ENCODE data around the gene THSD4.

DNA sequence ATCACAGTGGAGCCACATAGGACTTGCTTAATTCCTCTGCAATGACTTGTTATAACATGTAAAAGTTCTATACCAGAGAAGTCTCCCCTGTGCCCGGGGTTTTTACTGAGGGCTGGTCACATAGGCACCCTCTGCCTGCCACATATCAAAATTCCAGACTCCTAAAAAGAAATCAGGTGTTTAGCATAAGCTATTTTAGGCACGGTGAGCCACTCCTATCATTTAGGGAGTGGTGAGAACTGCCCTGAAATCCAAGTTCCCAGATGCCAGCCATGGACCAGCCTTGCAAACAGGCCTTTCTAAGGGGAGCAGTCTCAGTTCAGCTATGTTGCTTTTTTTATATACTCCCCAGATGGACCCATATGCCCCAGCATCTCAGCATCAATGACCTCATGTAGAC lies 130.3 kb downstream of the THSD4 start:
- TF ChIP-seq, protein P1, sequence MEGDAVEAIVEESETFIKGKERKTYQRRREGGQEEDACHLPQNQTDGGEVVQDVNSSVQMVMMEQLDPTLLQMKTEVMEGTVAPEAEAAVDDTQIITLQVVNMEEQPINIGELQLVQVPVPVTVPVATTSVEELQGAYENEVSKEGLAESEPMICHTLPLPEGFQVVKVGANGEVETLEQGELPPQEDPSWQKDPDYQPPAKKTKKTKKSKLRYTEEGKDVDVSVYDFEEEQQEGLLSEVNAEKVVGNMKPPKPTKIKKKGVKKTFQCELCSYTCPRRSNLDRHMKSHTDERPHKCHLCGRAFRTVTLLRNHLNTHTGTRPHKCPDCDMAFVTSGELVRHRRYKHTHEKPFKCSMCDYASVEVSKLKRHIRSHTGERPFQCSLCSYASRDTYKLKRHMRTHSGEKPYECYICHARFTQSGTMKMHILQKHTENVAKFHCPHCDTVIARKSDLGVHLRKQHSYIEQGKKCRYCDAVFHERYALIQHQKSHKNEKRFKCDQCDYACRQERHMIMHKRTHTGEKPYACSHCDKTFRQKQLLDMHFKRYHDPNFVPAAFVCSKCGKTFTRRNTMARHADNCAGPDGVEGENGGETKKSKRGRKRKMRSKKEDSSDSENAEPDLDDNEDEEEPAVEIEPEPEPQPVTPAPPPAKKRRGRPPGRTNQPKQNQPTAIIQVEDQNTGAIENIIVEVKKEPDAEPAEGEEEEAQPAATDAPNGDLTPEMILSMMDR (IDR thresholded peaks at IDR 0.05) = no peak
- no peak for TF ChIP-seq POLR2A (IDR thresholded peaks at IDR 0.05)

All from thyroid gland (tissue), 4 donors.